HepG2 (cell line): ENCODE measurements around the gene PCLO. TPM values are rescaled to one million over a fixed set of nuclear protein-coding genes. Genes with fewer than 3 reads are reported as not detected.

Source experiments
- ATAC-seq: fragments of 200-7000 bp; cut with Tn5 transposase; 3 replicates; pipeline ENCODE4 v1.9.1; 2020; ENCODE audit warnings: mild to moderate bottlenecking, moderate library complexity
- BruUV-seq: library from RNA; stranded (reverse); fragments of 400-500 nt; replicated peaks from 2 replicates; lab custom pipeline; 2021; lab: Mats Ljungman, UMichigan
- CTCF ChIA-PET: fragments of 300-600 bp; formaldehyde crosslinking; extraction: SDS; loops from one replicate; lab custom pipeline; 2021; ENCODE audit warnings: low total read pairs, inconsistent platforms, low intra/inter-chr PET ratio; lab: Yijun Ruan, JAX
- POLR2A ChIA-PET: fragments of 350-600 bp; sonication (Branson Sonifier 250); formaldehyde crosslinking; loops from one replicate; lab custom pipeline; 2020; ENCODE audit warnings: antibody characterized with exemption, inconsistent platforms; lab: Yijun Ruan, JAX
- DNase-seq: peaks from one replicate; pipeline ENCODE4 v3.0.0-alpha.2; 2015; ENCODE audit warnings: low spot score
- FAIRE-seq: peaks from 3 replicates; lab custom pipeline; 2011; peaks lifted over from hg19 to GRCh38; lab: Jason Lieb, UNC
- H2AFZ ChIP-seq: one replicate; pipeline ENCODE4 v1.6.1; 2011; ENCODE audit warnings: low read length, inconsistent platforms
- H3K27ac ChIP-seq: fragments of 300-600 bp; 3 replicates; pipeline ENCODE4 v1.8.0; 2011; ENCODE audit warnings: mixed run types, mild to moderate bottlenecking, mixed read lengths, low read length, inconsistent platforms; ENCODE audit not compliant: insufficient read depth; ENCODE audit errors: extremely low read length
- H3K27me3 ChIP-seq, 2 experiments: fragments of 200-600 bp in 1 of 2; 2 replicates in 1 of 2; 3 replicates in 1 of 2; pipeline versions ENCODE4 v1.6.0 to v1.8.0; 2011; ENCODE audit warnings: low read length in 2 of 2, mild to moderate bottlenecking in 2 of 2, moderate library complexity in 2 of 2, inconsistent platforms in 1 of 2; ENCODE audit not compliant: insufficient read depth in 2 of 2, control insufficient read depth in 1 of 2
- H3K36me3 ChIP-seq, 2 experiments: fragments of 200-600 bp in 1 of 2; replicated peaks in 1 of 2; 2 replicates in 1 of 2; 3 replicates in 1 of 2; pipeline versions ENCODE4 v1.5.1 to v1.8.0; 2011; ENCODE audit warnings: low read length in 2 of 2, inconsistent platforms in 1 of 2; ENCODE audit not compliant: insufficient read depth in 2 of 2, control insufficient read depth in 1 of 2
- H3K4me1 ChIP-seq: 2 replicates; pipeline ENCODE4 v1.5.1; 2012; ENCODE audit warnings: low read length, inconsistent platforms; ENCODE audit not compliant: insufficient read depth
- H3K4me2 ChIP-seq: 2 replicates; pipeline ENCODE4 v1.6.0; 2011; ENCODE audit warnings: low read depth, low read length, inconsistent platforms
- H3K4me3 ChIP-seq, 3 experiments: fragments of 200-600 bp in 1 of 3; sonication (generic), shearing (Covaris generic) in 1 of 3; replicated peaks in 1 of 3; 2 replicates each; pipeline ENCODE4 v1.5.1; 2011 to 2016; ENCODE audit warnings: low read length in 3 of 3, inconsistent platforms in 2 of 3, low read depth in 2 of 3, mild to moderate bottlenecking in 2 of 3, control low read depth in 1 of 3, mixed read lengths in 1 of 3; ENCODE audit not compliant: insufficient read depth in 1 of 3
- H3K79me2 ChIP-seq: one replicate; pipeline ENCODE4 v1.6.1; 2011; ENCODE audit warnings: low read length, inconsistent platforms; ENCODE audit not compliant: insufficient read depth
- H3K9ac ChIP-seq: 2 replicates; pipeline ENCODE4 v1.6.0; 2011; ENCODE audit warnings: mild to moderate bottlenecking, low read depth, low read length, inconsistent platforms; ENCODE audit not compliant: insufficient read depth
- H3K9me3 ChIP-seq: 2 replicates; pipeline ENCODE4 v1.5.1; 2012; ENCODE audit warnings: mild to moderate bottlenecking, low read length
- H4K20me1 ChIP-seq: 2 replicates; pipeline ENCODE4 v1.6.0; 2011; ENCODE audit warnings: inconsistent platforms, mild to moderate bottlenecking, low read length, moderate library complexity; ENCODE audit not compliant: insufficient read depth
- ATF7-NPFF ChIP-seq: sonication (generic); formaldehyde crosslinking; IDR thresholded peaks from 2 replicates; pipeline ENCODE4 v1.8.1; 2023; ENCODE audit warnings: mild to moderate bottlenecking, low read depth, missing genetic modification reagents, moderate library complexity
- GABPA ChIP-seq, 2 experiments: IDR thresholded peaks; 2 replicates each; pipeline ENCODE4 v1.6.1; 2011 to 2016; ENCODE audit warnings: low read depth in 2 of 2, low read length in 1 of 2, missing biosample characterization in 1 of 2, missing genetic modification characterization in 1 of 2
- RCOR2 ChIP-seq: IDR thresholded peaks from 2 replicates; pipeline ENCODE4 v1.6.1; 2016; ENCODE audit warnings: missing biosample characterization, missing genetic modification reagents
- RELA ChIP-seq: sonication (generic); formaldehyde crosslinking; IDR thresholded peaks from 2 replicates; pipeline ENCODE4 v1.4.0; 2020; ENCODE audit warnings: missing genetic modification reagents
- SUZ12 ChIP-seq: fragments of 150-350 bp; IDR thresholded peaks from 2 replicates; pipeline ENCODE4 v1.6.1; 2014; ENCODE audit warnings: low read depth, low read length
- TSC22D2 ChIP-seq: sonication (generic); formaldehyde crosslinking; IDR thresholded peaks from 2 replicates; pipeline ENCODE4 v1.5.1; 2020; ENCODE audit warnings: missing genetic modification reagents, mild to moderate bottlenecking, borderline replicate concordance
- ZBTB7B ChIP-seq: sonication (generic); formaldehyde crosslinking; IDR thresholded peaks from 2 replicates; pipeline ENCODE4 v1.4.0; 2020; ENCODE audit warnings: missing genetic modification reagents
- ZBTB8A ChIP-seq: sonication (generic); formaldehyde crosslinking; IDR thresholded peaks from 2 replicates; pipeline ENCODE4 v1.4.0; 2020; ENCODE audit warnings: mild to moderate bottlenecking, low read depth, missing genetic modification reagents, borderline replicate concordance
- ZNF3 ChIP-seq: IDR thresholded peaks from 2 replicates; pipeline ENCODE4 v1.7.0; 2017; ENCODE audit warnings: inconsistent platforms
- ZNF773 ChIP-seq: sonication (generic); formaldehyde crosslinking; IDR thresholded peaks from 2 replicates; pipeline ENCODE4 v1.4.0; 2020; ENCODE audit warnings: missing genetic modification reagents, borderline replicate concordance
- ZNF790 ChIP-seq: sonication (generic); formaldehyde crosslinking; IDR thresholded peaks from 2 replicates; pipeline ENCODE4 v1.8.0; 2022; ENCODE audit warnings: missing genetic modification reagents, mild to moderate bottlenecking, borderline replicate concordance
- ZNF83 ChIP-seq: sonication (generic); formaldehyde crosslinking; IDR thresholded peaks from 2 replicates; pipeline ENCODE4 v1.4.0; 2020; ENCODE audit warnings: missing genetic modification reagents, mild to moderate bottlenecking, borderline replicate concordance
- WGBS: methylation state at CpG from one replicate; pipeline ENCODE4 v1.1.6; 2017; ENCODE audit warnings: low lambda C conversion rate; 5-methylcytosine and 5-hydroxymethylcytosine counted together
- in situ Hi-C: cut with HindIII; loops from 2 replicates; pipeline ENCODE4 v1.10.0; 2017; ENCODE audit warnings: low pct_unique_long_range_greater_than_20kb; ENCODE audit not compliant: extremely low pct_ligation_motif_present
- intact Hi-C: fragments of 100-400 bp; cut with micrococcal nuclease; formaldehyde crosslinking; loops from one replicate; pipeline ENCODE4 v1.10.0; 2022; ENCODE audit not compliant: unreplicated experiment
- polyA plus RNA-seq, 8 experiments: library from polyadenylated mRNA; depleted of rRNA in 3 of 8; stranded (reverse) in 7 of 8; unstranded in 1 of 8; fragments of >200 nt; fragmentation: Illumina TruSeq in 4 of 8; extraction: Trizol in 4 of 8; gene quantifications; 2 replicates each; pipeline versions ENCODE4 v1.2.1 to v1.2.3, GENCODE V29; 2011 to 2016; ENCODE audit warnings: low read depth in 4 of 8, missing spikeins in 1 of 8, mixed read lengths in 1 of 8; ENCODE audit not compliant: insufficient read depth in 1 of 8
- total RNA-seq, 5 experiments: library from RNA; depleted of rRNA; stranded (reverse); fragments of >200 nt; fragmentation: Illumina TruSeq; extraction: Trizol; gene quantifications; 2 replicates each; pipeline ENCODE4 v1.2.3, GENCODE V29; 2016; ENCODE audit warnings: low read depth in 1 of 5
- TF ChIP-seq, protein P1 (sequence below): sonication (generic); formaldehyde crosslinking; IDR thresholded peaks from 2 replicates; pipeline ENCODE4 v1.4.0; 2020; ENCODE audit warnings: mild to moderate bottlenecking, missing genetic modification reagents
- TF ChIP-seq, protein P2 (sequence below): sonication (generic); formaldehyde crosslinking; conservative IDR thresholded peaks from 2 replicates; pipeline ENCODE4 v1.8.0; 2022; ENCODE audit warnings: mild to moderate bottlenecking, moderate library complexity, missing genetic modification reagents
- TF ChIP-seq, protein P3 (sequence below): sonication (generic); formaldehyde crosslinking; IDR thresholded peaks from 2 replicates; pipeline ENCODE4 v1.5.1; 2020; ENCODE audit warnings: mild to moderate bottlenecking, missing genetic modification reagents, moderate library complexity

The PCLO gene
- total and polyA plus RNA-seq, 2 of the 13 experiments (the other 11 are each of a cell fraction or from before 2014, with no cell fraction given), result 0.07 to 0.29 TPM

DNA sequence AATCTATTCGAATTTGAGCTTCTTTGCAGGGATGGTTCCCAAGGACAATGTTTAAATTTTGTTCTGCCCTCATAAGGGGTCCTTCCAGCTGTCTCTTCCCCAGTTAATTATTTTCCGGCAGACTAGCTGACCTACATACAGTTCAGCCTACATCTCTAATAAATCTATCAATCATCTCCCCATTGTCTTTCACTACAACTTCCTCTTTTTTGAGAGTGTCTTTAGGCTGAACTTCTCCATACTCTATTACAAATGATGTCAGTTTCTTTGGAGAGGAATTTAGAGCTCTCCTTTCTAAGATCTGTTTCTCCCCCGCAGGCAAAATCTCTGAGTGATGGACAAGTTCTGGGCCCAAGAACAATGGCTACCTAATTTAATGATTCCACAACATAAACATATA is 122.2 kb downstream of the PCLO start:
- no peak for FAIRE-seq
- BruUV-seq, result no TSS peak
- CTCF ChIA-PET, result no interaction called here

More for the DNA sequence above, 122.2 kb downstream of the PCLO start:
- H3K4me2 ChIP-seq, result no peak overlapping the region
- no peak overlapping the region for H3K4me3 ChIP-seq
- no peak for TF ChIP-seq ZNF773 (CRISPR knock-in tag)
- TF ChIP-seq, protein P1, sequence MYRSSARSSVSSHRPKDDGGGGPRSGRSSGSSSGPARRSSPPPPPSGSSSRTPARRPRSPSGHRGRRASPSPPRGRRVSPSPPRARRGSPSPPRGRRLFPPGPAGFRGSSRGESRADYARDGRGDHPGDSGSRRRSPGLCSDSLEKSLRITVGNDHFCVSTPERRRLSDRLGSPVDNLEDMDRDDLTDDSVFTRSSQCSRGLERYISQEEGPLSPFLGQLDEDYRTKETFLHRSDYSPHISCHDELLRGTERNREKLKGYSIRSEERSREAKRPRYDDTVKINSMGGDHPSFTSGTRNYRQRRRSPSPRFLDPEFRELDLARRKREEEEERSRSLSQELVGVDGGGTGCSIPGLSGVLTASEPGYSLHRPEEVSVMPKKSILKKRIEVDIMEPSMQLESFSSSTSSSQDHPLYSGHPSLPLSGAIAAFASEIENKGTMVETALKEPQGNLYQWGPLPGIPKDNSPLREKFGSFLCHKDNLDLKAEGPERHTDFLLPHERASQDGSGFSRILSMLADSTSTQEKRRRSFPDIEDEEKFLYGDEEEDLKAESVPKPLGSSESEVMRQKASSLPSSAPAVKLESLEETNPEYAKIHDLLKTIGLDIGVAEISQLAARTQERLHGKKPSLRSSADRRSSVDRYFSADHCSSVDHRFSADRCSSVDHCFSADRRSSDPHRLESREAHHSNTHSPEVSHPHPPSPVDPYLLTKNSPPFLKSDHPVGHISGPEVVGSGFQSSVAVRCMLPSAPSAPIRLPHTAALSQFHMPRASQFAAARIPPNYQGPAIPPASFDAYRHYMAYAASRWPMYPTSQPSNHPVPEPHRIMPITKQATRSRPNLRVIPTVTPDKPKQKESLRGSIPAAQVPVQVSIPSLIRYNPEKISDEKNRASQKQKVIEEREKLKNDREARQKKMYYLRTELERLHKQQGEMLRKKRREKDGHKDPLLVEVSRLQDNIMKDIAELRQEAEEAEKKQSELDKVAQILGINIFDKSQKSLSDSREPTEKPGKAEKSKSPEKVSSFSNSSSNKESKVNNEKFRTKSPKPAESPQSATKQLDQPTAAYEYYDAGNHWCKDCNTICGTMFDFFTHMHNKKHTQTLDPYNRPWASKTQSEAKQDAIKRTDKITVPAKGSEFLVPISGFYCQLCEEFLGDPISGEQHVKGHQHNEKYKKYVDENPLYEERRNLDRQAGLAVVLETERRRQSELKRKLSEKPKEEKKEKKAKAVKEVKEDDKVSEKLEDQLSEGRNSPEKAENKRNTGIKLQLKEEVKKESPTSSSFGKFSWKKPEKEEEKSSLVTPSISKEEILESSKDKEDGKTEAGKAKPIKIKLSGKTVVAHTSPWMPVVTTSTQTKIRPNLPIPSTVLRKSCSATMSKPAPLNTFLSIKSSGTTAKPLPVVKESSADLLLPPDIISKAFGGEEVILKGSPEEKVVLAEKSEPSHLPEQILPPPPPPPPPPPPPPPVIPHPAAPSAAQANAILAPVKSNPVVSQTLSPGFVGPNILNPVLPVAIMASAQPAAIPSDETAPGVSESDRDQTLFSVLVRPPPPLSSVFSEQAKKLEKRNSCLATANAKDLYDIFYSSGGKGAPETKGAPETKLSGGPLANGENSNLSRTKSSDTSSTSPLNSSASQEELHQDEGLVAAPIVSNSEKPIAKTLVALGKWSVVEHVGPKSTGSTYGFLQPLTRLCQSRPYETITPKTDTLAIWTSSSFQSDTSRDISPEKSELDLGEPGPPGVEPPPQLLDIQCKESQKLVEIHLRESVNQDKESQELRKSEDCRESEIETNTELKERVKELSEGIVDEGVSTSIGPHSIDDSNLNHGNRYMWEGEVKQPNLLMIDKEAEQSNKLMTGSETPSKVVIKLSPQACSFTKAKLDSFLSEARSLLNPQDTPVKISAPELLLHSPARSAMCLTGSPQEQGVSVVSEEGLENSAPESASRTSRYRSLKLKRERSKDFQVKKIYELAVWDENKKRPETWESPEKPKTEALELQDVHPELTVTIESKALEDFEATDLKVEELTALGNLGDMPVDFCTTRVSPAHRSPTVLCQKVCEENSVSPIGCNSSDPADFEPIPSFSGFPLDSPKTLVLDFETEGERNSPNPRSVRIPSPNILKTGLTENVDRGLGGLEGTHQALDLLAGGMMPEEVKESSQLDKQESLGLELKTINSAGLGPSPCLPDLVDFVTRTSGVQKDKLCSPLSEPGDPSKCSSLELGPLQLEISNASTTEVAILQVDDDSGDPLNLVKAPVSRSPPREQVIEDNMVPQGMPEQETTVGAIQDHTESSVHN (CRISPR knock-in tag), result no peak
- no peak for TF ChIP-seq RCOR2
- TF ChIP-seq GABPA (IDR thresholded peaks at IDR 0.05; ENCODE audit: low read depth, low read length), result no peak
- no peak for TF ChIP-seq GABPA (CRISPR knock-in tag; IDR thresholded peaks at IDR 0.05; ENCODE audit: low read depth)
- no peak for TF ChIP-seq ATF7-NPFF (CRISPR knock-in tag)
- no peak for TF ChIP-seq ZNF790 (CRISPR knock-in tag)
- TF ChIP-seq ZBTB7B (CRISPR knock-in tag), result no peak
- no peak for TF ChIP-seq RELA (CRISPR knock-in tag)
- TF ChIP-seq, protein P2, sequence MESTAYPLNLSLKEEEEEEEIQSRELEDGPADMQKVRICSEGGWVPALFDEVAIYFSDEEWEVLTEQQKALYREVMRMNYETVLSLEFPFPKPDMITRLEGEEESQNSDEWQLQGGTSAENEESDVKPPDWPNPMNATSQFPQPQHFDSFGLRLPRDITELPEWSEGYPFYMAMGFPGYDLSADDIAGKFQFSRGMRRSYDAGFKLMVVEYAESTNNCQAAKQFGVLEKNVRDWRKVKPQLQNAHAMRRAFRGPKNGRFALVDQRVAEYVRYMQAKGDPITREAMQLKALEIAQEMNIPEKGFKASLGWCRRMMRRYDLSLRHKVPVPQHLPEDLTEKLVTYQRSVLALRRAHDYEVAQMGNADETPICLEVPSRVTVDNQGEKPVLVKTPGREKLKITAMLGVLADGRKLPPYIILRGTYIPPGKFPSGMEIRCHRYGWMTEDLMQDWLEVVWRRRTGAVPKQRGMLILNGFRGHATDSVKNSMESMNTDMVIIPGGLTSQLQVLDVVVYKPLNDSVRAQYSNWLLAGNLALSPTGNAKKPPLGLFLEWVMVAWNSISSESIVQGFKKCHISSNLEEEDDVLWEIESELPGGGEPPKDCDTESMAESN (CRISPR knock-in tag), result no peak
- TF ChIP-seq SUZ12, result no peak
- TF ChIP-seq ZNF3 (CRISPR knock-in tag), result no peak
- TF ChIP-seq TSC22D2 (CRISPR knock-in tag), result no peak
- no peak for TF ChIP-seq ZBTB8A (CRISPR knock-in tag)
- TF ChIP-seq ZNF83 (CRISPR knock-in tag), result no peak
- TF ChIP-seq, protein P3, sequence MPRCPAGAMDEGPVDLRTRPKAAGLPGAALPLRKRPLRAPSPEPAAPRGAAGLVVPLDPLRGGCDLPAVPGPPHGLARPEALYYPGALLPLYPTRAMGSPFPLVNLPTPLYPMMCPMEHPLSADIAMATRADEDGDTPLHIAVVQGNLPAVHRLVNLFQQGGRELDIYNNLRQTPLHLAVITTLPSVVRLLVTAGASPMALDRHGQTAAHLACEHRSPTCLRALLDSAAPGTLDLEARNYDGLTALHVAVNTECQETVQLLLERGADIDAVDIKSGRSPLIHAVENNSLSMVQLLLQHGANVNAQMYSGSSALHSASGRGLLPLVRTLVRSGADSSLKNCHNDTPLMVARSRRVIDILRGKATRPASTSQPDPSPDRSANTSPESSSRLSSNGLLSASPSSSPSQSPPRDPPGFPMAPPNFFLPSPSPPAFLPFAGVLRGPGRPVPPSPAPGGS (CRISPR knock-in tag), result no peak
- H2AFZ ChIP-seq, result no peak overlapping the region
- DNase-seq, result no peak
- no peaks in the 10 kb centered on the region for H3K9me3 ChIP-seq
- no peaks in the 10 kb centered on the region for H3K4me1 ChIP-seq
- in situ Hi-C loops, result no loop called here
- POLR2A ChIA-PET, result no interaction called here
- H3K79me2 ChIP-seq, result no peaks in the 10 kb centered on the region
- no peak overlapping the region for H3K9ac ChIP-seq
- intact Hi-C loops, result no loop called here
- H3K27me3 ChIP-seq, result no peaks in the 10 kb centered on the region
- 21% methylated on average over 3 of the region's 3 CpGs for WGBS
- H3K36me3 ChIP-seq, result no peaks in the 10 kb centered on the region
- no peak overlapping the region for H3K27ac ChIP-seq
- no peak for ATAC-seq
- H4K20me1 ChIP-seq, result 0 out of 2 replicates have a peak, but pooled peaks cover 2% of the 10 kb centered on the region
